HG03025 (cell line): ENCODE data around the gene EFNB3.

Experiments used
- ATAC-seq: cut with Tn5 transposase; IDR thresholded peaks from one replicate; pipeline ENCODE4 v1.9.1; 2021; ENCODE audit warnings: mild to moderate bottlenecking, moderate library complexity; ENCODE audit not compliant: unreplicated experiment, low FRiP score

Gene EFNB3

GRCh38 chr17:7756968-7757367 lies 52.0 kb downstream of the EFNB3 start:
- no peak for ATAC-seq
